Keratinocyte (primary cell): ENCODE results near the gene KLHL14. TPM values are rescaled to one million over a fixed set of nuclear protein-coding genes. Genes with fewer than 3 reads are reported as not detected.

ENCODE experiments used
- DNase-seq: peaks from one replicate; pipeline ENCODE4 v3.0.0-alpha.2; 2011; ENCODE audit warnings: low read depth, missing footprints, low spot score
- FAIRE-seq: peaks from 2 replicates; lab custom pipeline; 2011; peaks lifted over from hg19 to GRCh38; lab: Jason Lieb, UNC
- H2AFZ ChIP-seq: 2 replicates; pipeline ENCODE4 v1.6.0; 2012; ENCODE audit warnings: low read length, control low read depth, inconsistent platforms; ENCODE audit not compliant: control insufficient read depth
- H3K27ac ChIP-seq: 2 replicates; pipeline ENCODE4 v1.5.1; 2011; ENCODE audit warnings: low read length; ENCODE audit not compliant: control insufficient read depth, insufficient read depth
- H3K27me3 ChIP-seq: 3 replicates; pipeline ENCODE4 v1.6.0; 2011; ENCODE audit warnings: low read length; ENCODE audit not compliant: control insufficient read depth, insufficient read depth; ENCODE audit errors: extremely low read depth
- H3K36me3 ChIP-seq, 2 experiments: 2 replicates in 1 of 2; 3 replicates in 1 of 2; pipeline ENCODE4 v1.5.1; 2011; ENCODE audit warnings: low read length in 2 of 2, mild to moderate bottlenecking in 1 of 2; ENCODE audit not compliant: control insufficient read depth in 2 of 2, insufficient read depth in 2 of 2; ENCODE audit errors: extremely low read depth in 1 of 2
- H3K4me1 ChIP-seq: 3 replicates; pipeline ENCODE4 v1.5.1; 2011; ENCODE audit warnings: low read length; ENCODE audit not compliant: control insufficient read depth, insufficient read depth; ENCODE audit errors: extremely low read depth
- H3K4me2 ChIP-seq: 3 replicates; pipeline ENCODE4 v1.6.0; 2011; ENCODE audit warnings: low read depth, low read length; ENCODE audit not compliant: control insufficient read depth, insufficient read depth; ENCODE audit errors: extremely low read depth
- H3K4me3 ChIP-seq, 3 experiments: fragments of 200-600 bp in 1 of 3; sonication (generic) in 1 of 3; 2 replicates in 2 of 3; 3 replicates in 1 of 3; pipeline ENCODE4 v1.5.1; 2011 to 2016; ENCODE audit warnings: low read length in 3 of 3, mild to moderate bottlenecking in 3 of 3, control low read depth in 2 of 3, inconsistent platforms in 1 of 3, low read depth in 1 of 3, mixed read lengths in 1 of 3, mixed run types in 1 of 3, moderate library complexity in 1 of 3; ENCODE audit not compliant: control insufficient read depth in 2 of 3, insufficient read depth in 2 of 3; ENCODE audit errors: extremely low read depth in 1 of 3
- H3K79me2 ChIP-seq: 2 replicates; pipeline ENCODE4 v1.6.0; 2012; ENCODE audit warnings: low read length; ENCODE audit not compliant: control insufficient read depth, insufficient read depth
- H3K9ac ChIP-seq: 3 replicates; pipeline ENCODE4 v1.6.0; 2011; ENCODE audit warnings: low read length; ENCODE audit not compliant: control insufficient read depth, insufficient read depth; ENCODE audit errors: extremely low read depth
- H3K9me1 ChIP-seq: 3 replicates; pipeline ENCODE4 v1.6.0; 2011; ENCODE audit warnings: low read length; ENCODE audit not compliant: control insufficient read depth, insufficient read depth; ENCODE audit errors: extremely low read depth
- H3K9me3 ChIP-seq: 2 replicates; pipeline ENCODE4 v1.5.1; 2012; ENCODE audit warnings: low read depth, low read length; ENCODE audit not compliant: control insufficient read depth
- H4K20me1 ChIP-seq: 3 replicates; pipeline ENCODE4 v1.6.0; 2011; ENCODE audit warnings: low read length; ENCODE audit not compliant: control insufficient read depth, insufficient read depth; ENCODE audit errors: extremely low read depth
- EZH2 ChIP-seq: IDR thresholded peaks from one replicate; pipeline ENCODE4 v1.6.1; 2012; ENCODE audit warnings: inconsistent platforms, mild to moderate bottlenecking, low read length, moderate library complexity
- dilution Hi-C: fragments of 300-500 bp; cut with MboI; formaldehyde crosslinking; loops from one replicate; pipeline ENCODE4 v1.7.0; 2020; ENCODE audit warnings: low sequenced_read_pairs; ENCODE audit not compliant: extremely low pct_ligation_motif_present
- polyA plus RNA-seq, 5 experiments: library from polyadenylated mRNA; depleted of rRNA in 3 of 5; stranded (reverse) in 3 of 5; stranded (forward) in 1 of 5; unstranded in 1 of 5; fragments of >200 nt; gene quantifications; 1 replicate in 1 of 5; 2 replicates in 3 of 5; 3 replicates in 1 of 5; pipeline versions ENCODE4 v1.2.1 to v1.2.3, GENCODE V29; 2011 to 2012; ENCODE audit warnings: missing spikeins in 2 of 5, low read depth in 1 of 5, low replicate concordance in 1 of 5
- TF ChIP-seq, protein P1 (sequence below), 3 experiments: IDR thresholded peaks in 1 of 3; conservative IDR thresholded peaks in 1 of 3; optimal IDR thresholded peaks in 1 of 3; 2 replicates in 2 of 3; 3 replicates in 1 of 3; pipeline versions ENCODE3 to v1.5.1; 2011; ENCODE audit warnings: low read length in 3 of 3, mild to moderate bottlenecking in 3 of 3, moderate library complexity in 2 of 3, control low read depth in 1 of 3, inconsistent platforms in 1 of 3; ENCODE audit not compliant: insufficient read depth in 2 of 3; ENCODE audit errors: extremely low read depth in 1 of 3

KLHL14 gene
- polyA plus RNA-seq, 1 donor (not counting 4 experiments of a cell fraction or from before 2014, with no cell fraction given), result not detected

DNA sequence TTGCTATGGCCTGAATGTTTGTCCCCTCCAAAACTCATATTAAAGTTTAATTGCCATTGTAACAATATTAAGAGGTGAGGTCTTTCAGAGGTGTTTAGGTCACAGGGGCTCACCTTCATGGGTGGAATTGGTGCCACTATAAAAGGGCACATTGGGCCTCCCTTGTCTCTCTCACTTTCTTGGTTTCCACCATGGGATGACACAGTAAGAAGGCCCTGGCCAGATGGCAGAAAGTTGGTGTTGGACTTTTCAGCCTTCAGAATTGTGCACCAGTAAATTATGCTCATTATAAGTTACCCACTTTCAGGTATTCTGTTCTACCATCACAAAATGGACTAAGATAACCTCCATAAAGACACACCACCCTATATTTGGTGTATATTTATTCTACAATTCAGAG, 102.1 kb downstream of the KLHL14 start:
- H3K9ac ChIP-seq, result no peak overlapping the region
- H4K20me1 ChIP-seq, result no peaks in the 10 kb centered on the region
- H3K27ac ChIP-seq, result no peak overlapping the region
- no peaks in the 10 kb centered on the region for H3K9me1 ChIP-seq
- DNase-seq, result no peak
- H3K27me3 ChIP-seq, result no peaks in the 10 kb centered on the region
- no peak overlapping the region for H2AFZ ChIP-seq
- TF ChIP-seq, protein P1, sequence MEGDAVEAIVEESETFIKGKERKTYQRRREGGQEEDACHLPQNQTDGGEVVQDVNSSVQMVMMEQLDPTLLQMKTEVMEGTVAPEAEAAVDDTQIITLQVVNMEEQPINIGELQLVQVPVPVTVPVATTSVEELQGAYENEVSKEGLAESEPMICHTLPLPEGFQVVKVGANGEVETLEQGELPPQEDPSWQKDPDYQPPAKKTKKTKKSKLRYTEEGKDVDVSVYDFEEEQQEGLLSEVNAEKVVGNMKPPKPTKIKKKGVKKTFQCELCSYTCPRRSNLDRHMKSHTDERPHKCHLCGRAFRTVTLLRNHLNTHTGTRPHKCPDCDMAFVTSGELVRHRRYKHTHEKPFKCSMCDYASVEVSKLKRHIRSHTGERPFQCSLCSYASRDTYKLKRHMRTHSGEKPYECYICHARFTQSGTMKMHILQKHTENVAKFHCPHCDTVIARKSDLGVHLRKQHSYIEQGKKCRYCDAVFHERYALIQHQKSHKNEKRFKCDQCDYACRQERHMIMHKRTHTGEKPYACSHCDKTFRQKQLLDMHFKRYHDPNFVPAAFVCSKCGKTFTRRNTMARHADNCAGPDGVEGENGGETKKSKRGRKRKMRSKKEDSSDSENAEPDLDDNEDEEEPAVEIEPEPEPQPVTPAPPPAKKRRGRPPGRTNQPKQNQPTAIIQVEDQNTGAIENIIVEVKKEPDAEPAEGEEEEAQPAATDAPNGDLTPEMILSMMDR (optimal IDR thresholded peaks at IDR 0.05 in 1 of 3, IDR thresholded peaks at IDR 0.05 in 1 of 3, conservative IDR thresholded peaks at IDR 0.05 in 1 of 3; ENCODE audit: extremely low read depth in 1 of 3, insufficient read depth in 2 of 3, low read length in 3 of 3), result no peak
- no peak for TF ChIP-seq EZH2
- H3K4me3 ChIP-seq, result no peak overlapping the region
- no peaks in the 10 kb centered on the region for H3K79me2 ChIP-seq
- H3K9me3 ChIP-seq, result no peaks in the 10 kb centered on the region
- dilution Hi-C loops, result no loop called here
- no peak for FAIRE-seq
- no peaks in the 10 kb centered on the region for H3K4me1 ChIP-seq
- H3K36me3 ChIP-seq, result no peaks in the 10 kb centered on the region
- H3K4me2 ChIP-seq, result no peak overlapping the region

DNA sequence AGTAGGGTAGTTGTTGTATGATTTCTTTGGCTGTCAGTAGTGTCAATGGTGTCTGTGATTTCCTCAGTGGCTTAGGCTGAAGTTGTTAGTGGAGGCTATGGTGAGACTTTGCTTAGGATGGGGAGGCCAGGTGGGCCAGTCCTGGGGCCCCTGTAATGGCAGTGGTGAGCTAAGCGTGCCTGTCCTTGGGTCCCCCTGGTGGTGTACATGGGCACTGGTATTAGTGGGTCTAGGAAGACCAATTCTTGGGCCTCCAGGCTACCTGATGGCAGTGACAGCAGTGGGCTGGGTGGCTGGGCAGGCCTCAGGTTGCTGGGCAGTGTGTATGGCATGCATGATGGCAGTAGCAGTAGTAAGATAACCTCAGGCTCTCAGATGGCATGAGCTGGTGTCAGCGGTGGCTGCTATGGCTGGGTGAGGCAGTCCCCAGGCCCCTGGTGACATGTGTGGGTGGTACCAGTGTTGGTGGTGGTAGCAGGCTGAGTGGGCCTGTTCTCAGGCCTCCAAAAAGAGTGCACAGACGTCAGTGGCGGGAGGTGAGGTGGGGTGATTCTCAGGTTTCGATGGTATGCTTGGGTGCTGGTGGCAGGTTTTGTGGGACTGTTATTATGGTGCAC, 103.2 kb downstream of the KLHL14 start:
- H3K4me1 ChIP-seq, result no peaks in the 10 kb centered on the region
- H4K20me1 ChIP-seq, result no peaks in the 10 kb centered on the region
- no peaks in the 10 kb centered on the region for H3K27me3 ChIP-seq
- H3K9me1 ChIP-seq, result no peaks in the 10 kb centered on the region
- TF ChIP-seq, protein P1 (optimal IDR thresholded peaks at IDR 0.05 in 1 of 3, IDR thresholded peaks at IDR 0.05 in 1 of 3, conservative IDR thresholded peaks at IDR 0.05 in 1 of 3; ENCODE audit: extremely low read depth in 1 of 3, insufficient read depth in 2 of 3, low read length in 3 of 3), result peak in 2 of 3 experiments; percentile 13 to 27
- TF ChIP-seq EZH2, result no peak
- no peak overlapping the region for H3K4me3 ChIP-seq
- dilution Hi-C loops, result no loop called here
- H3K36me3 ChIP-seq, result no peaks in the 10 kb centered on the region
- no peak for DNase-seq
- H2AFZ ChIP-seq, result no peak overlapping the region
- FAIRE-seq, result no peak
- H3K9me3 ChIP-seq, result no peaks in the 10 kb centered on the region
- H3K79me2 ChIP-seq, result no peaks in the 10 kb centered on the region
- no peak overlapping the region for H3K27ac ChIP-seq
- H3K9ac ChIP-seq, result no peak overlapping the region
- H3K4me2 ChIP-seq, result no peak overlapping the region
